HFFc6 (cell line): ENCODE measurements around the gene YOD1. TPM values are rescaled to one million over a fixed set of nuclear protein-coding genes. Genes with fewer than 3 reads are reported as not detected.

Experiments used
- DNase-seq: peaks from one replicate; pipeline ENCODE4 v3.0.0-alpha.2; 2018
- H3K27ac Mint-ChIP-seq: 2 replicates; pipeline ENCODE4 v1.8.0; 2020; ENCODE audit warnings: mild to moderate bottlenecking, mixed read lengths
- H3K27me3 Mint-ChIP-seq: 2 replicates; pipeline ENCODE4 v1.8.0; 2021; ENCODE audit warnings: mild to moderate bottlenecking, moderate library complexity, mixed read lengths; ENCODE audit not compliant: insufficient read depth
- H3K36me3 Mint-ChIP-seq: 2 replicates; pipeline ENCODE4 v1.8.0; 2021; ENCODE audit warnings: low read depth, mixed read lengths
- H3K4me1 Mint-ChIP-seq: 2 replicates; pipeline ENCODE4 v1.8.0; 2020; ENCODE audit warnings: low read depth, mixed read lengths
- H3K4me3 Mint-ChIP-seq: 2 replicates; pipeline ENCODE4 v1.8.0; 2020; ENCODE audit warnings: mild to moderate bottlenecking, moderate library complexity, mixed read lengths
- H3K9me3 Mint-ChIP-seq: 2 replicates; pipeline ENCODE4 v1.8.0; 2020; ENCODE audit warnings: mild to moderate bottlenecking, mixed read lengths
- CTCF ChIP-seq: fragments of 200-600 bp; sonication (generic); IDR thresholded peaks from 2 replicates; pipeline ENCODE4 v1.5.0; 2021; ENCODE audit warnings: antibody characterized with exemption, mild to moderate bottlenecking
- total RNA-seq, 6 experiments: library from RNA; stranded (reverse); fragmentation: NEBNext Ultra II Directional; extraction: Animal tissue kit (Norgen Biotek cat#: 25700); gene quantifications; 2 replicates in 1 of 6; 3 replicates in 5 of 6; pipeline ENCODE4 v1.2.3, GENCODE V29; 2021

Gene YOD1
- total RNA-seq, 6 experiments from 2014 or later, result 6.5 to 10.6 (median 7.1) TPM

GRCh38 chr1:207018707-207019106 is 32.3 kb downstream of the YOD1 start:
- H3K4me3 Mint-ChIP-seq, result no peak overlapping the region
- no peaks in the 10 kb centered on the region for H3K9me3 Mint-ChIP-seq
- no peak for TF ChIP-seq CTCF
- H3K27me3 Mint-ChIP-seq, result no peaks in the 10 kb centered on the region; the same call in 1 of the 2 replicates
- no peaks in the 10 kb centered on the region for H3K36me3 Mint-ChIP-seq
- DNase-seq, result no peak
- peaks cover 53% of the 10 kb centered on the region for H3K4me1 Mint-ChIP-seq
- H3K27ac Mint-ChIP-seq, result no peak overlapping the region

- Mint-ChIP-seq H3K4me3 (no peak overlapping the region), H3K4me1 (peaks cover 48% of the 10 kb centered on the region), H3K27me3 (no peaks in the 10 kb centered on the region; the same call in 1 of the 2 replicates), H3K36me3 (no peaks in the 10 kb centered on the region), H3K27ac (no peak overlapping the region), H3K9me3 (no peaks in the 10 kb centered on the region)
- TF ChIP-seq CTCF, result no peak
- no peak for DNase-seq
Observed at GRCh38 chr1:207017615-207018559, 33.1 kb downstream of the YOD1 start.

- no peak for DNase-seq
- Mint-ChIP-seq H3K36me3 (no peaks in the 10 kb centered on the region), H3K27me3 (no peaks in the 10 kb centered on the region; the same call in 1 of the 2 replicates), H3K9me3 (no peaks in the 10 kb centered on the region), H3K4me1 (peaks cover 33% of the 10 kb centered on the region), H3K4me3 (no peak overlapping the region), H3K27ac (no peak overlapping the region)
- no peak for TF ChIP-seq CTCF
Observed at GRCh38 chr1:207015791-207016190, 35.2 kb downstream of the YOD1 start.

GRCh38 chr1:207014728-207015127 is 36.3 kb downstream of the YOD1 start:
- Mint-ChIP-seq H3K4me1 (peaks cover 22% of the 10 kb centered on the region), H3K36me3 (no peaks in the 10 kb centered on the region), H3K9me3 (no peaks in the 10 kb centered on the region), H3K4me3 (no peak overlapping the region), H3K27ac (no peak overlapping the region), H3K27me3 (no peaks in the 10 kb centered on the region; the same call in 1 of the 2 replicates)
- no peak for TF ChIP-seq CTCF
- no peak for DNase-seq

GRCh38 chr1:207013321-207014085 is 37.5 kb downstream of the YOD1 start:
- no peak overlapping the region for H3K27ac Mint-ChIP-seq
- DNase-seq, result no peak
- H3K4me3 Mint-ChIP-seq, result no peak overlapping the region
- no peaks in the 10 kb centered on the region; the same call in 1 of the 2 replicates for H3K27me3 Mint-ChIP-seq
- TF ChIP-seq CTCF, result no peak
- no peaks in the 10 kb centered on the region for H3K9me3 Mint-ChIP-seq
- H3K36me3 Mint-ChIP-seq, result no peaks in the 10 kb centered on the region
- H3K4me1 Mint-ChIP-seq, result peaks cover 28% of the 10 kb centered on the region
